H1 (cell line): ENCODE results near the gene TDRKH. TPM values are rescaled to one million over a fixed set of nuclear protein-coding genes. Genes with fewer than 3 reads are reported as not detected.
A peak's percentile ranks its signal among the peaks of the same experiment; 100 is the strongest.

ENCODE experiments used
- CTCF ChIA-PET: fragments of 300-600 bp; sonication (Branson Sonifier 250); formaldehyde crosslinking; loops from one replicate; lab custom pipeline; 2021; ENCODE audit not compliant: partially characterized antibody; lab: Charles Lee
- POLR2A ChIA-PET: fragments of 300-600 bp; sonication (Branson Sonifier 250); formaldehyde crosslinking; loops from one replicate; lab custom pipeline; 2021; ENCODE audit warnings: inconsistent platforms; ENCODE audit not compliant: partially characterized antibody; lab: Charles Lee
- DNase-seq, 2 experiments: peaks; one replicate each; pipeline versions ENCODE4 v3.0.0 to v3.0.0-alpha.2; 2010 to 2022; ENCODE audit warnings: low spot score in 2 of 2, low read depth in 1 of 2, mixed read lengths in 1 of 2
- FAIRE-seq: peaks from 2 replicates; lab custom pipeline; 2011; peaks lifted over from hg19 to GRCh38; lab: Jason Lieb, UNC
- H2AFZ ChIP-seq: 2 replicates; pipeline ENCODE4 v1.8.1; 2012; ENCODE audit warnings: low read length, inconsistent platforms
- H2AK5ac ChIP-seq: 2 replicates; pipeline ENCODE4 v1.6.1; 2013; ENCODE audit warnings: low read depth, low read length
- H2BK120ac ChIP-seq: replicated peaks from 2 replicates; pipeline ENCODE3; 2013; ENCODE audit warnings: low read depth, low read length, inconsistent platforms
- H2BK12ac ChIP-seq: 2 replicates; pipeline ENCODE4 v1.6.1; 2013; ENCODE audit warnings: low read depth, low read length
- H2BK15ac ChIP-seq: 2 replicates; pipeline ENCODE4 v1.6.1; 2013; ENCODE audit warnings: low read length
- H2BK20ac ChIP-seq: 2 replicates; pipeline ENCODE4 v1.6.1; 2013; ENCODE audit warnings: low read length
- H2BK5ac ChIP-seq: 2 replicates; pipeline ENCODE4 v1.6.1; 2013; ENCODE audit warnings: low read depth, low read length
- H3K14ac ChIP-seq: 2 replicates; pipeline ENCODE4 v1.6.1; 2013; ENCODE audit warnings: inconsistent platforms; ENCODE audit not compliant: insufficient read length
- H3K18ac ChIP-seq: 2 replicates; pipeline ENCODE4 v1.6.1; 2013; ENCODE audit warnings: low read length; ENCODE audit errors: extremely low read depth
- H3K23ac ChIP-seq: 2 replicates; pipeline ENCODE4 v1.6.1; 2013; ENCODE audit warnings: inconsistent platforms; ENCODE audit not compliant: insufficient read length
- H3K23me2 ChIP-seq: 2 replicates; pipeline ENCODE4 v1.6.1; 2013; ENCODE audit warnings: low read depth, low read length
- H3K27ac ChIP-seq: 2 replicates; pipeline ENCODE4 v1.6.1; 2011; ENCODE audit warnings: low read depth, low read length, inconsistent platforms
- H3K27me3 ChIP-seq, 4 experiments: replicated peaks in 1 of 4; 1 replicate in 1 of 4; 2 replicates in 3 of 4; pipeline versions ENCODE4 v1.6.1 to v1.8.1; 2011 to 2013; ENCODE audit warnings: low read length in 3 of 4, mild to moderate bottlenecking in 3 of 4, inconsistent platforms in 2 of 4, mixed read lengths in 2 of 4, moderate library complexity in 1 of 4; ENCODE audit not compliant: control insufficient read depth in 3 of 4, insufficient read depth in 3 of 4; ENCODE audit errors: extremely low read depth in 1 of 4
- H3K36me3 ChIP-seq, 4 experiments: 2 replicates each; pipeline versions ENCODE4 v1.6.1 to v1.8.1; 2011 to 2013; ENCODE audit warnings: mild to moderate bottlenecking in 4 of 4, low read length in 3 of 4, moderate library complexity in 2 of 4, control low read depth in 1 of 4, inconsistent platforms in 1 of 4; ENCODE audit not compliant: insufficient read depth in 4 of 4, control insufficient read depth in 2 of 4
- H3K4ac ChIP-seq: replicated peaks from 2 replicates; pipeline ENCODE3; 2013; ENCODE audit warnings: low read length, low read depth, mixed read lengths, inconsistent platforms; ENCODE audit not compliant: insufficient read length
- H3K4me1 ChIP-seq, 4 experiments: replicated peaks in 1 of 4; 1 replicate in 1 of 4; 2 replicates in 3 of 4; pipeline versions ENCODE4 v1.6.1 to v1.8.1; 2011 to 2013; ENCODE audit warnings: low read length in 3 of 4, inconsistent platforms in 2 of 4, mixed read lengths in 1 of 4; ENCODE audit not compliant: insufficient read depth in 4 of 4, control insufficient read depth in 3 of 4
- H3K4me2 ChIP-seq, 2 experiments: 2 replicates each; pipeline versions ENCODE4 v1.6.1 to v1.8.1; 2011 to 2013; ENCODE audit warnings: low read depth in 2 of 2, low read length in 2 of 2, control low read depth in 1 of 2, inconsistent platforms in 1 of 2, mild to moderate bottlenecking in 1 of 2; ENCODE audit not compliant: insufficient read depth in 1 of 2
- H3K4me3 ChIP-seq, 4 experiments: fragments of 200-600, 300-600 bp in 1 of 4; sonication (generic), shearing (Covaris generic), sonication (Bioruptor Twin) in 1 of 4; 2 replicates each; pipeline versions ENCODE4 v1.5.1 to v1.8.1; 2011 to 2016; ENCODE audit warnings: low read length in 4 of 4, low read depth in 3 of 4, control low read depth in 2 of 4, inconsistent platforms in 2 of 4, mild to moderate bottlenecking in 2 of 4, mixed read lengths in 1 of 4, moderate library complexity in 1 of 4; ENCODE audit not compliant: insufficient read depth in 2 of 4; ENCODE audit errors: extremely low read depth in 1 of 4
- H3K56ac ChIP-seq: replicated peaks from 2 replicates; pipeline ENCODE3; 2013; ENCODE audit warnings: low read depth, mild to moderate bottlenecking, mixed read lengths, low read length, inconsistent platforms; ENCODE audit not compliant: insufficient read length
- H3K79me1 ChIP-seq: 2 replicates; pipeline ENCODE4 v1.6.1; 2013; ENCODE audit warnings: low read depth, low read length, control low read depth
- H3K79me2 ChIP-seq, 2 experiments: 2 replicates each; pipeline versions ENCODE4 v1.6.1 to v1.8.1; 2012 to 2013; ENCODE audit warnings: low read length in 2 of 2, mild to moderate bottlenecking in 2 of 2, inconsistent platforms in 1 of 2; ENCODE audit not compliant: insufficient read depth in 2 of 2, control insufficient read depth in 1 of 2
- H3K9ac ChIP-seq, 4 experiments: replicated peaks in 1 of 4; 1 replicate in 1 of 4; 2 replicates in 3 of 4; pipeline versions ENCODE4 v1.6.1 to v1.8.1; 2011 to 2013; ENCODE audit warnings: low read depth in 3 of 4, low read length in 3 of 4, control low read depth in 2 of 4, mild to moderate bottlenecking in 2 of 4, moderate library complexity in 2 of 4, inconsistent platforms in 1 of 4; ENCODE audit errors: extremely low read depth in 1 of 4
- H3K9me3 ChIP-seq, 2 experiments: 2 replicates each; pipeline versions ENCODE4 v1.6.1 to v1.8.1; 2012 to 2013; ENCODE audit warnings: mild to moderate bottlenecking in 2 of 2, moderate library complexity in 2 of 2, control low read depth in 1 of 2, inconsistent platforms in 1 of 2, low read depth in 1 of 2, low read length in 1 of 2, mixed read lengths in 1 of 2; ENCODE audit not compliant: insufficient read depth in 2 of 2
- H4K20me1 ChIP-seq, 2 experiments: replicated peaks in 1 of 2; 2 replicates each; pipeline versions ENCODE3 to v1.8.1; 2011 to 2013; ENCODE audit warnings: inconsistent platforms in 2 of 2, low read length in 2 of 2, mild to moderate bottlenecking in 1 of 2; ENCODE audit not compliant: insufficient read depth in 2 of 2, control insufficient read depth in 1 of 2
- H4K5ac ChIP-seq: 2 replicates; pipeline ENCODE4 v1.6.1; 2013; ENCODE audit warnings: low read length, low read depth, mixed read lengths, inconsistent platforms; ENCODE audit not compliant: insufficient read length
- H4K8ac ChIP-seq: 2 replicates; pipeline ENCODE4 v1.8.0; 2013; ENCODE audit warnings: mild to moderate bottlenecking, moderate library complexity, low read length, inconsistent platforms; ENCODE audit not compliant: insufficient read depth; ENCODE audit errors: extremely low read depth
- H4K91ac ChIP-seq: replicated peaks from 2 replicates; pipeline ENCODE3; 2013; ENCODE audit warnings: low read length, mixed read lengths, inconsistent platforms; ENCODE audit not compliant: insufficient read length
- EP300 ChIP-seq, 2 experiments: IDR thresholded peaks; 1 replicate in 1 of 2; 2 replicates in 1 of 2; pipeline ENCODE4 v1.6.1; 2011 to 2012; ENCODE audit warnings: low read depth in 2 of 2, low read length in 2 of 2, mild to moderate bottlenecking in 2 of 2, borderline replicate concordance in 1 of 2, inconsistent platforms in 1 of 2, moderate library complexity in 1 of 2
- MAFK ChIP-seq: IDR thresholded peaks from 2 replicates; pipeline ENCODE4 v1.6.1; 2012; ENCODE audit warnings: low read depth, mild to moderate bottlenecking, improper control_type of control experiment, low read length
- SIN3A ChIP-seq, 2 experiments: IDR thresholded peaks in 1 of 2; conservative IDR thresholded peaks in 1 of 2; 2 replicates each; pipeline ENCODE4 v1.6.1; 2011 to 2012; ENCODE audit warnings: low read length in 2 of 2, improper control_type of control experiment in 1 of 2, low read depth in 1 of 2, mild to moderate bottlenecking in 1 of 2
- SP2 ChIP-seq: IDR thresholded peaks from 2 replicates; pipeline ENCODE4 v1.6.1; 2012; ENCODE audit warnings: mild to moderate bottlenecking, low read length, inconsistent platforms
- TBP ChIP-seq: IDR thresholded peaks from 2 replicates; pipeline ENCODE4 v1.6.1; 2011; ENCODE audit warnings: low read depth, low read length, improper control_type of control experiment
- YY1 ChIP-seq: IDR thresholded peaks from 2 replicates; pipeline ENCODE4 v1.6.1; 2011; ENCODE audit warnings: low read depth, mild to moderate bottlenecking, low read length
- WGBS, 2 experiments: shearing (Covaris generic) in 1 of 2; methylation state at CpG; one replicate each; pipeline versions ENCODE4 v1.1.6 to v1.1.7; 2013 to 2015; ENCODE audit warnings: low lambda C conversion rate in 2 of 2, mixed read lengths in 2 of 2, inconsistent platforms in 1 of 2, low coverage in 1 of 2, missing lambda C conversion rate in 1 of 2; ENCODE audit not compliant: insufficient replicate concordance in 2 of 2, insufficient coverage in 1 of 2, insufficient read length in 1 of 2; ENCODE audit errors: extremely low coverage in 1 of 2, missing lambda C conversion rate in 1 of 2; 5-methylcytosine and 5-hydroxymethylcytosine counted together
- polyA plus RNA-seq, 7 experiments: library from polyadenylated mRNA; depleted of rRNA in 3 of 7; stranded (reverse) in 5 of 7; unstranded in 2 of 7; fragments of >200 nt in 5 of 7; fragments of 200-250 nt in 2 of 7; gene quantifications; 1 replicate in 5 of 7; 2 replicates in 1 of 7; 4 replicates in 1 of 7; pipeline versions ENCODE4 v1.2.1 to v1.2.3, GENCODE V29; 2011 to 2013; ENCODE audit warnings: missing spikeins in 2 of 7, mixed read lengths in 2 of 7
- total RNA-seq: library from RNA; stranded (reverse); fragmentation: NEBNext Ultra II Directional; extraction: Animal tissue kit (Norgen Biotek cat#: 25700); gene quantifications from 2 replicates; pipeline ENCODE4 v1.2.1, GENCODE V29; 2021
- TF ChIP-seq, protein P1 (sequence below): IDR thresholded peaks from 2 replicates; pipeline ENCODE4 v1.6.1; 2012; ENCODE audit warnings: inconsistent platforms

Gene TDRKH
- total and polyA plus RNA-seq, 2 of the 8 experiments (the other 6 are each of a cell fraction or from before 2014, with no cell fraction given): 9.9 to 26.1 TPM

DNA sequence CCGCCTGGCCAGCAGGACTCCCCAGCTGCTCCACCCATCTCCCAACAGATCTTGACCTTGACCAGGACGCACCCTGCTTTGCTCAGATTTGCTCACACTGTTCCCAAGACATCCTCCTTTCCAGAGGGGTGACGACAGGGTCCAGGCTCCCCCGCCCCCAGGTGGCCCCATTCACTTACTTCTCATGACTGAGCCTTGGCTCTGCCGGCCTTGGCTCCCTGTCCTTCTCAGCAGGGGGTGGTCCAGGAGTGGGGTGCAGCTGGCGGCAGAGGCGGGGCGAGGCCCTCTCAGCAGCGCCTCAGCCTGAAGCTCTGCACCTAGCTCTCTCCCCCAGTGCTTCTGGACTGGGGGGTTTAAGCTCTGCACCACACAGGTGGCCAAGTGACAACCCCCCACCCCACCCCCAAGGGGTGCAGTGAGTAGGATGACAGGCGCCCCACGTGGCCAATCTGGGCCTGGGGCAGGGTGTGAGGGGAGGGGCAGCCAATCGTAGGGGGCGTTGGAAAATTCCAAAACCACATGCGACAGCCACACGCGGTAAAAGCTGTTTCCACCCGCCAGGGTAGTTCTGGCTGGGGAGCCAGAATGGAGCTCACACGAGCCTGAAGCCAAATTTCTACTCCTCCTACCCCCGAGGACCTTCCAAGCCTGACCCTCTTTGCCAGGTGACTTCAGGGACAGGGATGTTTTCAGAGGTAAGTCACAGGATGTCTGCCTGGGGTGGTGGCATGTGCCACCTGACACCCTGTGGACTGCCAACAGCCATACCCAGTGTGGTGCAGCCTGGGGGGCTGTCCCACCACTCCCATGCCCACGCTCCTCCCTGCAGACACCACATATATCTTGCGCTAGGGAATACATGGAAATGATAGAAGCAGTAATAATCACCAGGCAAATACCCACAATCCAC is 35.7 kb upstream of the TDRKH start:
- peak overlapping the region; percentile 83 for H2BK15ac ChIP-seq
- no peak overlapping the region for H2AK5ac ChIP-seq
- TF ChIP-seq SP2 (no peak), TBP (no peak), SIN3A (conservative IDR thresholded peaks at IDR 0.05 in 1 of 2, IDR thresholded peaks at IDR 0.05 in 1 of 2; ENCODE audit: low read depth in 1 of 2, low read length in 2 of 2) (0 out of 4 replicates have a peak, but pooled peaks of 1 of the 2 experiments have one; percentile 13), YY1 (no peak), MAFK (no peak), EP300 (IDR thresholded peaks at IDR 0.05; ENCODE audit: borderline replicate concordance in 1 of 2, low read depth in 2 of 2, low read length in 2 of 2) (no peak)
- TF ChIP-seq, protein P1, sequence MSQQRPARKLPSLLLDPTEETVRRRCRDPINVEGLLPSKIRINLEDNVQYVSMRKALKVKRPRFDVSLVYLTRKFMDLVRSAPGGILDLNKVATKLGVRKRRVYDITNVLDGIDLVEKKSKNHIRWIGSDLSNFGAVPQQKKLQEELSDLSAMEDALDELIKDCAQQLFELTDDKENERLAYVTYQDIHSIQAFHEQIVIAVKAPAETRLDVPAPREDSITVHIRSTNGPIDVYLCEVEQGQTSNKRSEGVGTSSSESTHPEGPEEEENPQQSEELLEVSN: peak; percentile 55
- TF ChIP-seq, all 59 proteins: peak for 2
- ChIA-PET CTCF (interaction anchor here (0.5 to 2.4 kb wide), 6 partner anchors 9 to 64 kb away, joined by 3 to 5 read pairs (median 4); partner anchors contain the start of gene C2CD4D), POLR2A (interaction anchor here (0.9 to 3.7 kb wide), 4 partner anchors 14 to 27 kb away, joined by 3 to 20 read pairs (median 4); partner anchors contain the start of gene C2CD4D)
- Histone ChIP-seq H3K23me2 (peaks cover 2% of the 10 kb centered on the region; the same call in 1 of the 2 replicates), H3K4me1 (peaks cover 14 to 46% (median 32%) of the 10 kb centered on the region in 4 experiments), H4K91ac (no peak overlapping the region), H3K4me3 (peak overlapping the region in 1 of 4 experiments; percentile 33; a peak in 1 of 8 replicates), H3K9me3 (no peaks in the 10 kb centered on the region), H3K79me2 (no peaks in the 10 kb centered on the region), H3K27ac (no peak overlapping the region), H2BK5ac (no peak overlapping the region; the same call in 1 of the 2 replicates), H3K79me1 (no peaks in the 10 kb centered on the region), H3K56ac (no peak overlapping the region), H3K36me3 (no peaks in the 10 kb centered on the region), H2BK12ac (peak overlapping the region; percentile 80; the same call in 1 of the 2 replicates), H3K27me3 (no peaks in the 10 kb centered on the region), H3K18ac (peak overlapping the region; percentile 62), H4K5ac (no peak overlapping the region), H2BK120ac (no peak overlapping the region), H4K8ac (peak overlapping the region; percentile 0; the same call in 1 of the 2 replicates), H4K20me1 (no peaks in the 10 kb centered on the region), H2AFZ (no peak overlapping the region; the same call in 1 of the 2 replicates), H3K14ac (no peak overlapping the region), H2BK20ac (peak overlapping the region; percentile 43; the same call in 1 of the 2 replicates), H3K4ac (no peak overlapping the region), H3K4me2 (peak overlapping the region; percentile 38 to 44), H3K9ac (no peak overlapping the region), H3K23ac (no peak overlapping the region)
- FAIRE-seq (no peak), DNase-seq (peak in 1 of 2 experiments; percentile 63)
- 49% methylated on average over 21 of the region's 21 CpGs; no CpG with 5 or more reads in 1 of the 2 experiments for WGBS, 2 experiments
